Measurements from ENCODE around the gene PRKAA1.
"Not testable (repeated sequence)": the region's sequence is repeated elsewhere in the genome, so short reads cannot be mapped to it uniquely, and the experiment has no call there.

The PRKAA1 gene

DNA sequence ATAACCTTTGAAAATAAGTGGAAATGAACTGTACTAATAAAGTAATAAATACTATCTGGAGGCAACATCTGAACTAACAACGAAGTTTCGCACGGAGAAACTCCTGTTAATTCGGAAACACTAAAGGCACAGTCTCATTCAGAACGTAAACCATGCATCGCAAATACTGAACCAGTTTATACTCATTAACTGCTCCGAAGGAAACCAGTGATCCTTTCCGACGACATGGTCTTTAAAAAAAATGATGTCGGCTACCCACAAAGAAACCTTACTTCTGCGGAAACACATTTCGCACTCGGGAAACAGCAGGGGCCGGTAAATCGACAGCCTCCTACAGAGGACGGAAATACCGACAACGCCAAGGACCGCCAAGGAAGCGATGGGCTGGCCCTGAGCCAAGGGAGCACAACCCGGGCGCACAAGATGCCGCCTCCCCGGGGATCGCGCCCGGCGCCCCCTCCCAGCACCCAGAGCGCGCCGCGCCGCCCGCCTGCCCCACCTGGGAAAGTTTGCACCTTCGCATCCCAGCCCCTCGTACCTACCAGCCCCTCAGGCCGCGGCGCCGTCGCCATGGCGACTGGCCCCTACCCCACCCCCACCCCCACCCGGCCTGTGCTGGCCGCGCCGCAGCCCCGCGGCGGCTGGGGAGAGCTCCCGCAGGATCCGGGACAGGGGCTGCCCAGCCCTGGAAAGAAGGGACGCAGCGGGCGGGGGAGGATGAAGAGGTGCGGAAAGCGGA is 732 bp downstream of the PRKAA1 start:
- TF ChIP-seq, protein P1, sequence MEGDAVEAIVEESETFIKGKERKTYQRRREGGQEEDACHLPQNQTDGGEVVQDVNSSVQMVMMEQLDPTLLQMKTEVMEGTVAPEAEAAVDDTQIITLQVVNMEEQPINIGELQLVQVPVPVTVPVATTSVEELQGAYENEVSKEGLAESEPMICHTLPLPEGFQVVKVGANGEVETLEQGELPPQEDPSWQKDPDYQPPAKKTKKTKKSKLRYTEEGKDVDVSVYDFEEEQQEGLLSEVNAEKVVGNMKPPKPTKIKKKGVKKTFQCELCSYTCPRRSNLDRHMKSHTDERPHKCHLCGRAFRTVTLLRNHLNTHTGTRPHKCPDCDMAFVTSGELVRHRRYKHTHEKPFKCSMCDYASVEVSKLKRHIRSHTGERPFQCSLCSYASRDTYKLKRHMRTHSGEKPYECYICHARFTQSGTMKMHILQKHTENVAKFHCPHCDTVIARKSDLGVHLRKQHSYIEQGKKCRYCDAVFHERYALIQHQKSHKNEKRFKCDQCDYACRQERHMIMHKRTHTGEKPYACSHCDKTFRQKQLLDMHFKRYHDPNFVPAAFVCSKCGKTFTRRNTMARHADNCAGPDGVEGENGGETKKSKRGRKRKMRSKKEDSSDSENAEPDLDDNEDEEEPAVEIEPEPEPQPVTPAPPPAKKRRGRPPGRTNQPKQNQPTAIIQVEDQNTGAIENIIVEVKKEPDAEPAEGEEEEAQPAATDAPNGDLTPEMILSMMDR (IDR thresholded peaks at IDR 0.05; ENCODE audit: extremely low read depth, insufficient read depth, missing control alignments): no peak
- in situ Hi-C loops (cut with MboI; ENCODE audit: low pct_unique_long_range_greater_than_20kb, low sequenced_read_pairs, unreplicated experiment): no loop called here
- no peak for DNase-seq (ENCODE audit: low spot score)

DNA sequence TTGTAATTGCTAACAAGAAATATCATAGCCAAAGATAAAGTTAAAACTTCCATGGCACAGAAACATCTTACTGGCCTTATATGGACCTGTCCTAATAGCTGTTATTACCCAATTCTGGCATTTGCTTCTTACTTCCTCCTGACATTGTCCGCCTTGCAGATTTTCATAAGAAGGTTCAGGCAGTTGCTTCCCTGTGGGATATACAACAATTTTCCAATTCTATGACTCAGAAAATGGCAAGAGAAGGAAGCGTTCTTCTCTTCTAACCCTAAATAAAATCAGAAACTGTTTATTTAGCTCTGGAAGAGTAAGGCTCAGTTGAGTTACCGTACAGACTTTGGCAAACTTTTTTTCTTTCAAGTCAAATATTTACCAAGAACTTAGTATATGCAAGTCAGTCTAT is 1.7 kb downstream of the PRKAA1 start:
- in situ Hi-C loops (cut with MboI; ENCODE audit: low pct_unique_long_range_greater_than_20kb, low sequenced_read_pairs, unreplicated experiment): no loop called here
- no peak for DNase-seq (ENCODE audit: low spot score)
- TF ChIP-seq, protein P1 (IDR thresholded peaks at IDR 0.05; ENCODE audit: extremely low read depth, insufficient read depth, missing control alignments): no peak

DNA sequence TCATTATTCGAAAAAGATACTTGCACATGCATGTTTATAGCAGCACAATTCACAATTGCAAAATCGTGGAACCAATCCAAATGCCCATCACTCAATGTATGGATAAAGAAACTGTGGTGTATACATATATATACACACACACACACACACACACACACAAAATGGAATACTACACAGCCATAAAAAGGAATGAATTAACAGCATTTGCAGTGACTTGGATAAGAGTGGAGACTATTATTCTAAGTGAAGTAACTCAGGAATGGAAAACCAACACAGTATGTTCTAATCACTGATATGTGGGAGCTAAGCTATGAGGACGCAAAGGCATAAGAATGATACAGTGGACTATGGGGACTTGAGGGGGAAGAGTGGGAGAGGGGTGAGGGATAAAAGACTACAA is 3.3 kb downstream of the PRKAA1 start:
- in situ Hi-C loops (cut with MboI; ENCODE audit: low pct_unique_long_range_greater_than_20kb, low sequenced_read_pairs, unreplicated experiment); DNase-seq (ENCODE audit: low spot score): not testable (repeated sequence)

- in situ Hi-C loops (cut with MboI; ENCODE audit: low pct_unique_long_range_greater_than_20kb, low sequenced_read_pairs, unreplicated experiment); DNase-seq (ENCODE audit: low spot score): not testable (repeated sequence)
These were observed 3.8 kb downstream of the PRKAA1 start for GRCh38 chr5:40794340-40794739.

DNA sequence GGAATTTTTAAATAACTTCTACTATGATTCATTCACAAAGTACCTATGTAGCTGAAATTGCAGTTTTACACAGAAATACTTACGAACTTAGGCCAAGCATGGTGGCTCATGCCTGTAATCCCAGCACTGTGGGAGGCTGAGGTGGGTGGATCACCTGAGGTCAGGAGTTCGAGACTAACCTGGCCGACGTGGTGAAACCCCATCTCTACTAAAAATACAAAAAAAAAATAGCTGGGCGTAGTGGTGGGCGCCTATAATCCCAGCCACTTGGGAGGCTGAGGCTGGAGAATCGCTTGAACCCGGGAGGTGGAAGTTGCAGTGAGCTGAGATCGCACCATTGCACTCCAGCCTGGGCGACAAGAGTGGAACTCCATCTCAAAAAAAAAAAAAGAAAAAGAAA is 5.5 kb downstream of the PRKAA1 start:
- in situ Hi-C loops (cut with MboI; ENCODE audit: low pct_unique_long_range_greater_than_20kb, low sequenced_read_pairs, unreplicated experiment); DNase-seq (ENCODE audit: low spot score): not testable (repeated sequence)

DNA sequence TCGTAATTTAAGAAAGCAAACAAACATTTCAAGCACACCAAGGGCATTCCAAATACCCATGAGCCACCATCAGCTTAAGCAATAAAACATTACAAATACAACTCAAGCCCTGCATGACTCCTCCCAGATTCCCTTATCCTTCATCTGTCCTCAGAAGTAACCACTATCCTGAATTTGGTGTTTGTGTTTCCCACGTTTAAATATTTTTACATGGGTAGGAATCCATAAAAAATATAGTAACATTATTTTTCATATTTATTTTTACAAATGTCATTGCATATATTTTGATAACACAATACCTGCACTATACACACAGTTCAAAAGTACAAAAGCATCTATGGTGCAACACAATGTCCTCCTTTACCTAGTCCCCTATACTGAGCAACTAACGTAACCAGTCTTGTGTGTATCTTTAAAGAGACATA is 6.4 kb downstream of the PRKAA1 start:
- TF ChIP-seq, protein P1 (IDR thresholded peaks at IDR 0.05; ENCODE audit: extremely low read depth, insufficient read depth, missing control alignments): no peak
- in situ Hi-C loops (cut with MboI; ENCODE audit: low pct_unique_long_range_greater_than_20kb, low sequenced_read_pairs, unreplicated experiment): no loop called here
- DNase-seq (ENCODE audit: low spot score): no peak

GRCh38 chr5:40790947-40791593 is 7.1 kb downstream of the PRKAA1 start:
- in situ Hi-C loops (cut with MboI; ENCODE audit: low pct_unique_long_range_greater_than_20kb, low sequenced_read_pairs, unreplicated experiment): no loop called here
- DNase-seq (ENCODE audit: low spot score): no peak
- TF ChIP-seq, protein P1 (IDR thresholded peaks at IDR 0.05; ENCODE audit: extremely low read depth, insufficient read depth, missing control alignments): no peak

GRCh38 chr5:40788941-40789340 is 9.2 kb downstream of the PRKAA1 start:
- DNase-seq (ENCODE audit: low spot score); in situ Hi-C loops (cut with MboI; ENCODE audit: low pct_unique_long_range_greater_than_20kb, low sequenced_read_pairs, unreplicated experiment): not testable (repeated sequence)

DNA sequence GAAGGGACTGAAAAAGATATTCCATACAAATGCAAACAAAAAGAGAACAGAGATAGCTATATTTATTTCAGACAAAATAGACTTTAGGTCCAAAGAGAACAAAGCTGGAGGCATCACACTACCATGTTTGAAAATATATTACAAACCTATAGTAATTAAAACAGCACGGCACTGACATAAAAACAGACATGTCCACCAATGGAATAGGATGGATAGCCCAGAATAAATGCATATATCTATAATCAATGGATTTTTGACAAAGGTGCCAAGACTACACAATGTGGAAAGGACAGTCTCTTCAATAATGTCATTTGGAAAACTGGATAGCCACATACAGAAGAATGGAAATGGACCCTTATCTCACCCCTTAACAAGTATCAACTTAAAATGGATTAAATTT is 10.2 kb downstream of the PRKAA1 start:
- in situ Hi-C loops (cut with MboI; ENCODE audit: low pct_unique_long_range_greater_than_20kb, low sequenced_read_pairs, unreplicated experiment): no loop called here
- TF ChIP-seq, protein P1 (IDR thresholded peaks at IDR 0.05; ENCODE audit: extremely low read depth, insufficient read depth, missing control alignments): no peak
- DNase-seq (ENCODE audit: low spot score): no peak

GRCh38 chr5:40786664-40787063 is 11.5 kb downstream of the PRKAA1 start:
- DNase-seq (ENCODE audit: low spot score); in situ Hi-C loops (cut with MboI; ENCODE audit: low pct_unique_long_range_greater_than_20kb, low sequenced_read_pairs, unreplicated experiment): not testable (repeated sequence)

Measured in GM13977 (cell line).